SK-N-SH (cell line): ENCODE results near the gene HSFX3. TPM values are rescaled to one million over a fixed set of nuclear protein-coding genes. Genes with fewer than 3 reads are reported as not detected.
"Not testable (repeated sequence)": the region's sequence is repeated elsewhere in the genome, so short reads cannot be mapped to it uniquely, and the experiment has no call there.

Experiments
- CTCF ChIA-PET: fragments of 300-600, 350-600 bp; formaldehyde crosslinking; extraction: SDS; loops from one replicate; lab custom pipeline; 2021; lab: Yijun Ruan, JAX
- POLR2A ChIA-PET: fragments of 350-600 bp; sonication (Branson Sonifier 250); formaldehyde crosslinking; extraction: SDS; loops from one replicate; lab custom pipeline; 2020; ENCODE audit warnings: antibody characterized with exemption, inconsistent platforms; lab: Yijun Ruan, JAX
- DNase-seq: peaks from one replicate; pipeline ENCODE4 v3.0.0; 2012
- H2AFZ ChIP-seq: fragments of 200-600 bp; sonication (generic); 2 replicates; pipeline ENCODE4 v1.8.1; 2016; ENCODE audit warnings: antibody characterized with exemption, mild to moderate bottlenecking, low read depth
- H3F3A ChIP-seq: fragments of 200-600 bp; sonication (generic); replicated peaks from 2 replicates; pipeline ENCODE3; 2016; ENCODE audit warnings: antibody characterized with exemption, mild to moderate bottlenecking; ENCODE audit not compliant: insufficient read depth
- H3K27ac ChIP-seq, 2 experiments: fragments of 200-500 bp in 1 of 2; fragments of 200-600 bp in 1 of 2; sonication (Bioruptor generic) in 1 of 2; sonication (generic), shearing (Covaris generic) in 1 of 2; 2 replicates each; pipeline versions ENCODE4 v1.5.1 to v1.6.1; 2014 to 2016; ENCODE audit warnings: low read depth in 2 of 2, inconsistent platforms in 1 of 2, low read length in 1 of 2, mild to moderate bottlenecking in 1 of 2, mixed read lengths in 1 of 2
- H3K27me3 ChIP-seq: fragments of 200-600 bp; sonication (generic), shearing (Covaris generic); 2 replicates; pipeline ENCODE4 v1.6.1; 2016; ENCODE audit warnings: mixed run types; ENCODE audit not compliant: insufficient read depth
- H3K36me3 ChIP-seq, 2 experiments: fragments of 200-500 bp in 1 of 2; fragments of 200-600 bp in 1 of 2; sonication (Bioruptor generic) in 1 of 2; sonication (generic) in 1 of 2; replicated peaks in 1 of 2; 2 replicates each; pipeline versions ENCODE3 to v1.5.1; 2014 to 2016; ENCODE audit warnings: low read length in 1 of 2, mild to moderate bottlenecking in 1 of 2; ENCODE audit not compliant: insufficient read depth in 2 of 2, control insufficient read depth in 1 of 2
- H3K4me1 ChIP-seq, 2 experiments: fragments of 200-500 bp in 1 of 2; fragments of 200-600 bp in 1 of 2; sonication (Bioruptor generic) in 1 of 2; sonication (generic), shearing (Covaris generic) in 1 of 2; 2 replicates each; pipeline versions ENCODE4 v1.5.1 to v1.6.1; 2014 to 2016; ENCODE audit warnings: low read depth in 1 of 2, low read length in 1 of 2, mixed run types in 1 of 2; ENCODE audit not compliant: insufficient read depth in 2 of 2, control insufficient read depth in 1 of 2
- H3K4me2 ChIP-seq: fragments of 200-600 bp; sonication (generic), shearing (Covaris generic); 2 replicates; pipeline ENCODE4 v1.6.1; 2017; ENCODE audit warnings: mixed run types
- H3K4me3 ChIP-seq, 2 experiments: fragments of 200-500 bp in 1 of 2; fragments of 200-600 bp in 1 of 2; sonication (Bioruptor generic) in 1 of 2; sonication (generic), shearing (Covaris generic) in 1 of 2; 2 replicates each; pipeline versions ENCODE4 v1.5.1 to v1.8.1; 2014 to 2016; ENCODE audit warnings: low read depth in 2 of 2, inconsistent platforms in 1 of 2, low read length in 1 of 2, mild to moderate bottlenecking in 1 of 2, mixed read lengths in 1 of 2, moderate library complexity in 1 of 2
- H3K79me2 ChIP-seq: fragments of 200-600 bp; sonication (generic); 2 replicates; pipeline ENCODE4 v1.8.1; 2017; ENCODE audit warnings: mild to moderate bottlenecking; ENCODE audit not compliant: insufficient read depth
- H3K9ac ChIP-seq: fragments of 200-600 bp; sonication (generic); 2 replicates; pipeline ENCODE4 v1.6.1; 2017; ENCODE audit warnings: mixed run types
- H3K9me2 ChIP-seq: fragments of 200-600 bp; sonication (generic); 2 replicates; pipeline ENCODE4 v1.6.1; 2017; ENCODE audit warnings: mixed run types
- H3K9me3 ChIP-seq: fragments of 200-600 bp; sonication (generic); 2 replicates; pipeline ENCODE4 v1.6.1; 2017; ENCODE audit warnings: mixed run types, mild to moderate bottlenecking, moderate library complexity
- H4K20me1 ChIP-seq: fragments of 200-600 bp; sonication (generic); 2 replicates; pipeline ENCODE4 v1.6.1; 2017; ENCODE audit warnings: mild to moderate bottlenecking, mixed run types; ENCODE audit not compliant: insufficient read depth
- WGBS: methylation state at CpG from one replicate; pipeline ENCODE4 v1.1.6; 2017; ENCODE audit warnings: low lambda C conversion rate; 5-methylcytosine and 5-hydroxymethylcytosine counted together
- polyA plus RNA-seq, 3 experiments: library from polyadenylated mRNA; depleted of rRNA; stranded (reverse); fragments of >200 nt; gene quantifications; 2 replicates each; pipeline ENCODE4 v1.2.3, GENCODE V29; 2012

Gene HSFX3
- polyA plus RNA-seq, 1 of the 3 experiments (the other 2 are of a cell fraction): not detected

DNA sequence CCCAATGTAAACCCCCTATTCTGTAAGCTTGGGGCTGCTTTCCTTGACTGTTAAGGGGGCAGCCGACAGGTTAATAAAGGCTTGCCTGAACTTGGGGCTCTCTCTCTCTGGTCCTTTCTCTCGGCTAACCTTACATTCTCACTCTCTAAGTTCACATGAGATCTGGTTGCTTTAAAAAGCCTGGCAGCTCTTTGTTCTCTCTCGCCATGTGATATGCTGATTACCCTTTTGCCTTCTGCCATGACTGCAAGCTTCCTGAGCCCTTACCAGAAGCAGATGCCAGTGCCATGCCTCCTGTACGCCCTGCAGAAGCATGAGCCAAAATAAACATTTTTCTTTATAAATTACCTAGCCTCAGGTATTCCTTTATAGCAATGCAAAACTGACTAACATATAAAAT lies 5.5 kb upstream of the HSFX3 start:
- WGBS: no CpG with 5 or more reads among the region's 4 CpGs
- H3K79me2 ChIP-seq, POLR2A ChIA-PET, H3K9ac ChIP-seq, H3K27ac ChIP-seq, CTCF ChIA-PET, H3K4me2 ChIP-seq, H3K9me2 ChIP-seq, H3K27me3 ChIP-seq, H3K4me1 ChIP-seq, H3K4me3 ChIP-seq, H3K36me3 ChIP-seq, H3F3A ChIP-seq, H3K9me3 ChIP-seq, H2AFZ ChIP-seq, DNase-seq, H4K20me1 ChIP-seq: not testable (repeated sequence)

- CTCF ChIA-PET, H3K36me3 ChIP-seq, H3K9ac ChIP-seq, POLR2A ChIA-PET, H2AFZ ChIP-seq, H3K4me3 ChIP-seq, H3K9me2 ChIP-seq, H3K27me3 ChIP-seq, H3K79me2 ChIP-seq, H4K20me1 ChIP-seq, H3K27ac ChIP-seq, H3F3A ChIP-seq, H3K4me2 ChIP-seq, H3K4me1 ChIP-seq, H3K9me3 ChIP-seq, DNase-seq: not testable (repeated sequence)
- WGBS: 40% methylated on average over 2 of the region's 6 CpGs
Observed at GRCh38 chrX:149551939-149552248, 2.2 kb upstream of the HSFX3 start.

DNA sequence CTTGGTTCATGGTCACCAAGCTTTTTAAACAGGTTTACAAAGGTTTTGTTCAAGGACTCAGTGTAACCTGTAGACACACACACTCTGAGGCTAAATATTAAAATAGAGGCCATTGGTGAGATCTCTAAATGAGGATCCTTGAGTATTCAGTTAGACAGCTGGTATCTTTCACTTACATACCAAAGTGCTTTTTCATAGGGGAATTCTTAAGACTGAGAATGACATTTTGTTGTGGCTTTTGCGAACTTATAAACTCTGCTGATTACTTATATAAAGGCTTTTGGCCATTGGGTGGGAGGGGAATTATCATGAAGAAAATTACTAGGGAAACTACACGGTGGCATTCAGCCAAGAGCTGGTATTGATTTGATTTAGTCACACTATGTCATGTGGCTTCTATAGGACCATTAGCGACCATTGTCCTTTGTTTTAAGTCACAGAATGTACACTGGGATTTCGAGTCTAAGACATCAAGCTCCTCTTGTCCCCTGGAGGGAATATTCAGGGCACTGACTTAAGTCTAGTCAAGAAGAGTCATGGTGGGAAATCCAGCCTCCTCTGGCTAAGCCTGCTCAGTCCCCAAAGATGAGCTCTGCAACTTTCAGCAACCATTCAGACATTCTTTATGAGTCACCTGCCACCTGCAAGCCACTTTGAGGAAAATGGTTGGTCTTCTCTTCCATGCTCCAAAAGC lies 1.7 kb upstream of the HSFX3 start:
- H4K20me1 ChIP-seq, H2AFZ ChIP-seq, H3K27me3 ChIP-seq, H3K4me1 ChIP-seq, H3K9me3 ChIP-seq, H3K27ac ChIP-seq, H3K9ac ChIP-seq, H3K79me2 ChIP-seq, POLR2A ChIA-PET, H3K4me2 ChIP-seq, H3F3A ChIP-seq, H3K4me3 ChIP-seq, H3K9me2 ChIP-seq, CTCF ChIA-PET, DNase-seq, H3K36me3 ChIP-seq: not testable (repeated sequence)
- WGBS: no CpG with 5 or more reads among the region's 4 CpGs

DNA sequence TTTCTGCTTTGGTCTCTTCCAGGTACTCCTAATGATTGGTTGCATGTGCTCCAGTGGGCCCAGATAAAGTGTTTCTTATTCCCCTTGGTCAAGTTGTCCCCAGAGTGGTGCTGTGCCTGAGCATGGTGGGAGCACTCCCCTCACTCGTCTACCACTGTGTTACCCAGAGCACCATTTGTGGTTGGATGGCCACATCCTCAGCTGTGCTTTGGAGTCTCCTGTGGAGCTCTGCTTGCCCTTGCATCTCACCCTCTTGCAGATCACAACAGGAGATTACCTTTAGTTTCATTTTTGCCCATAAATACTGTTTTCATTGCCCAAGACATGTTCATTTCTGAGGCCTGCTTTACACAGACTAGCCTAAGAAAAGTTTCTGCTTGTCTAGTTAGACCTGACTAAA lies 730 bp upstream of the HSFX3 start:
- CTCF ChIA-PET, H3K4me1 ChIP-seq, H3K9me2 ChIP-seq, DNase-seq, H3K4me2 ChIP-seq, H3K9ac ChIP-seq, H3K27me3 ChIP-seq, H3K36me3 ChIP-seq, H2AFZ ChIP-seq, H3F3A ChIP-seq, H4K20me1 ChIP-seq, H3K27ac ChIP-seq, POLR2A ChIA-PET, H3K4me3 ChIP-seq, H3K79me2 ChIP-seq, H3K9me3 ChIP-seq: not testable (repeated sequence)
- no CpG with 5 or more reads among the region's 1 CpG for WGBS

DNA sequence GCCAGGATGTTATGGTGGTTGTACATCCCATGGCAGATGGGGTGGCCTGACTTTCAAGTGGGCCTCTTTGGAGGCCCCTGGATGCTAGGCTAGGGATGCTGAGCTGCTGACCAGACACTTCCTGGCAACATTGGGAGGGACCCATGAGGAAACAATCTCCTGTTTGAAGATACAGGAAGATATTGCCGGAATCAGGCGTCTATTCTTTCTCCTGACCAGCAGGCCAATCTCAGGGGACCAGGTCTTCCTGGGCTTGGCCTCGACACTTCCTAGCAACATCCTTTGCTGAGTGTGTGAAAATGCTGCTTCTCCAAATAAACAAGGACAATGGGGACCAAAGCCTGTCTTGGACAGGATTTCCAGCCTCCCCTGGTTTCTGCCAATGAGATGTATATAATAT lies 1.9 kb downstream of the HSFX3 start:
- H3K27ac ChIP-seq, DNase-seq, POLR2A ChIA-PET, H3K36me3 ChIP-seq, H3K9me3 ChIP-seq, H3F3A ChIP-seq, H3K4me3 ChIP-seq, H3K27me3 ChIP-seq, H3K4me1 ChIP-seq, H4K20me1 ChIP-seq, H3K79me2 ChIP-seq, H2AFZ ChIP-seq, H3K9me2 ChIP-seq, H3K9ac ChIP-seq, CTCF ChIA-PET, H3K4me2 ChIP-seq: not testable (repeated sequence)
- WGBS: no CpG with 5 or more reads among the region's 3 CpGs

DNA sequence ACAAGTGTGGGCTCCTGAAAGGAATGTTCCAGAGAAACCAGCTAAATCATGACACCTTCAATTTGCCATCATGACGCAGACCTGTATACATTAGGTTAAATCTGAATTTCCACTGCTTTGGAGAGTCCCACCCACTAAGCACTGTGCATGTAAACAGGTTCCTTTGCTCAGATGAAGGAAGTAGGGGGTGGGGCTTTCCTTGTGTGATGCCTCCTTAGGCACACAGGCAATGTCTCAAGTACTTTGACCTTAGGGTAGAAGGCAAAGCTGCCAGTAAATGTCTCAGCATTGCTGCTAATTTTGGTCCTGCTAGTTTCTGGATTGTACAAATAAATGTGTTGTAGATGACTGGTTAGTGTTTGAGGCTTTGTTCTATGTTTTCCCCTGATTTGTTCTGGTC lies 2.8 kb downstream of the HSFX3 start:
- H3K9me3 ChIP-seq, H2AFZ ChIP-seq, H3K36me3 ChIP-seq, POLR2A ChIA-PET, CTCF ChIA-PET, H4K20me1 ChIP-seq, H3F3A ChIP-seq, DNase-seq, H3K4me3 ChIP-seq, H3K4me1 ChIP-seq, H3K9ac ChIP-seq, H3K27me3 ChIP-seq, H3K9me2 ChIP-seq, H3K4me2 ChIP-seq, H3K79me2 ChIP-seq, H3K27ac ChIP-seq: not testable (repeated sequence)
- WGBS: 33% methylated on average over 1 of the region's 1 CpG
